ENCODE data around the gene GASK1B. TPM values are rescaled to one million over a fixed set of nuclear protein-coding genes. Genes with fewer than 3 reads are reported as not detected.
A peak's percentile ranks its signal among the peaks of the same experiment; 100 is the strongest.

The GASK1B gene
- not detected for total RNA-seq

DNA sequence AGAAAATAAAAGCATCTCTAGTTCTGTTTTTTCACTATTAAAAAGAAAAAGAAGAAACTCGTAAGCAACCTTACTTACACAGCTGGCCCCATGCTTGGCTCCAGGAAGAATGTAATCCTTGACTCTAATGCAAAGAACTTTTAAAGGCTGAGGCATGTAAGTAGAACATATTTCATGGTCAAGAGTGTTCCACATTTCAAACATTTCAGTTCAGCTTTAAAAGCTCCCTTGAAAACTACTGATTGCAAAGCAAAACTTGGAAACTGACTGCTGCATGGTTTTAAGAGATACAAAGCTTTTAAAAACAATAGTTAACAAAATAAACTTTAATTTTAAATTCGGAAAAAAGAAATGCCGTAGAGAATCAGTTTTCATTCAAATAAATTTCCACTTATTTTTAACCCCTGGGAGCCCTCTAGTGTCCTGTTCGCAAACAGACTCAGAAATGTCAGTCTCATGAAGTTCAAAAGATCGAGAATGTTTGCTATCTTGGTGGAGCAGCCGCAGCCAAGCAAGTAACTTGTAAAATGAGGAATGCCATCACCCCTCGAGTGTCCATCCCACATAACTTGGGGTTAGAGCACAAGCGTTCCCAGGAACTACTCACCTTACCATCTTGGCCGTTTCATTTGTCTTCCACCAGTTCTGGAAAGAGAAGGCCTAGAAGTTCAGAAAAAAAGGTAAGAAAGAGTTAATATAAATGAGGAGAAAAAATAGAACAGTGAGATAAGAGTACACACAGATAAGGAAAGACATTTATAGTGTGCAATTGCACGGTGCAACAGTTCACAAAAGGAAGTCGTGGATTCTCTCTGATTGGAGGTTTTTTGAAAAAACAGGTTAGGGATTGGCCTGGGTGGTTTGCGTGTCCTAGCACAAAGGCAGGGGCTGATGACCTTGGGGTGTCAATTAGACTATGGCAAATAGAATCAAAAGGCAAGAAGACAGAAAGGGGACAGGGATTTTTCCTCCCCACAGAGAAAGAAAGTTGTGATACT is at the start of gene GASK1B:
GASK1B (minus strand) TSS at position 765 of the 998 bp plus-strand sequence. CDS start 1,650 bp downstream, outside the sequence.
- peak; percentile 7 to 14 for DNase-seq
- Mint-ChIP-seq H3K4me1 (ENCODE audit: low read depth) (peaks cover 13% of the 10 kb centered on the region), H3K9me3 (no peaks in the 10 kb centered on the region), H3K27me3 (ENCODE audit: low read depth) (peaks cover 34% of the 10 kb centered on the region), H3K36me3 (ENCODE audit: insufficient read depth in 2 of 2) (no peaks in the 10 kb centered on the region), H3K4me3 (peak within 1 kb of the TSS in 1 of 2 donors; percentile 48), H3K27ac (no peak within 1 kb of the TSS)
- ATAC-seq (replicated peaks in 1 of 2), result no peak

DNA sequence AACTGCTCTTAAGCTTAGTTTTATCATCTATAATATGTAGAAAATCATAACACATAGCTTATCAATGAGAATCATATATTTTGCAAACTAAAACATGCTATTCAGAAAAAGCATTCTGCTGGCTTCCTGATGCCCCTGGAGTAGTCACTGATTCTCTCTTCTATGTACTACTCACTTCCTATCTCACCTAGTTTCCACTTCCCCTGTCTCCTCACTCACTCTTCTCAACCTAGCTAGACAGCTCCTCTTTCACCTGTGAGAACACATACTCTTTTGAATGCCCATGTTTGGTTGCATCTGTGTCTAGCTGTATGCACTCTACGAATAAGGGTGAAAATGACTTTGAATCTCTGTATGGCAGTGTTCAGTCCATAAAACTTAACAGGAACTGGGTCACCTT is 46.8 kb upstream of the GASK1B start:
- Mint-ChIP-seq H3K9me3 (no peaks in the 10 kb centered on the region), H3K27ac (no peak overlapping the region), H3K4me3 (no peak overlapping the region), H3K36me3 (ENCODE audit: insufficient read depth in 2 of 2) (no peaks in the 10 kb centered on the region), H3K4me1 (ENCODE audit: low read depth) (no peaks in the 10 kb centered on the region), H3K27me3 (ENCODE audit: low read depth) (no peaks in the 10 kb centered on the region)
- no peak for ATAC-seq (replicated peaks in 1 of 2)
- no peak for DNase-seq

DNA sequence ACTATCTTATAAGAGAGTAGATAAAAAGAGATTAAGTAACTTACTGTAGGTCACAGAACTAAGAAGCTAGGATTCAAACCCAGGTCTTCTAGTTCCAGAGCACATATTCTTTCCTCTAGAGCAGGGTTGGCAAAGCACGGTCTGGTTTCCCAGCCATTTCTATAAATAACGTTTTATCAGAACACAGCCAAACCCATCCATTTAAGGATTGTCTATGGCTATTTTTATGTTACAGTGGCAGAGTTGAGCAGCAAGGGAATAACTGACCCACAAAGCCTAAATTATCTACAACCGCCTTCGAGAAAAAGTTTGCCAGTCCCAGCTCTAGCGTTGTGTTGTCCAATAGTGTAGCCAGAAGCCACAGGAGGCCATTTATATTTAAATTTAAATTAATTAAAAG is 44.9 kb upstream of the GASK1B start:
- H3K27me3 Mint-ChIP-seq (ENCODE audit: low read depth), result no peaks in the 10 kb centered on the region
- no peaks in the 10 kb centered on the region for H3K4me1 Mint-ChIP-seq (ENCODE audit: low read depth)
- H3K4me3 Mint-ChIP-seq, result no peak overlapping the region
- DNase-seq, result no peak
- H3K9me3 Mint-ChIP-seq, result no peaks in the 10 kb centered on the region
- H3K36me3 Mint-ChIP-seq (ENCODE audit: insufficient read depth in 2 of 2), result no peaks in the 10 kb centered on the region
- ATAC-seq (replicated peaks in 1 of 2), result no peak
- no peak overlapping the region for H3K27ac Mint-ChIP-seq

DNA sequence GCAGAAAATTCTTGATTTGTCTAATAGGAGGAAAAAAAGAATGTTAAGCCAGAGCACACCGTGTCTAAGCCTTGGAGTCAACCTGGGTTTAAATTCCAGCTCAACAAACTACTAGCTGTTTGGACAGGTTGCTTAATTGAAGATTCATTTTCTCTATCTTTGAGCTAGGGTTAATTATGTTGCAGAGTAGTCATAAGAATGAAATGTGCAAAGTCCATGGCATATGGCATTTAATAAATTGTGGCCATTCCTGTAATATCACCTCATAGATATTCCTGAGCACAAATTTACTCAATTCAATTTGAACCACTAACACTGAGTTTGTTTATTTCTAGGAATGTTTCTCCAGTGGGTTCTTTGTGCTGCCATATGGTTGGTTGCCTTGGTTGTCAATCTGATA is 42.0 kb upstream of the GASK1B start:
- H3K27me3 Mint-ChIP-seq (ENCODE audit: low read depth), result peaks cover 14% of the 10 kb centered on the region
- H3K36me3 Mint-ChIP-seq (ENCODE audit: insufficient read depth in 2 of 2), result no peaks in the 10 kb centered on the region
- ATAC-seq (replicated peaks in 1 of 2), result no peak
- peaks cover 14% of the 10 kb centered on the region for H3K4me1 Mint-ChIP-seq (ENCODE audit: low read depth)
- no peaks in the 10 kb centered on the region for H3K9me3 Mint-ChIP-seq
- no peak for DNase-seq
- no peak overlapping the region for H3K27ac Mint-ChIP-seq
- H3K4me3 Mint-ChIP-seq, result no peak overlapping the region

DNA sequence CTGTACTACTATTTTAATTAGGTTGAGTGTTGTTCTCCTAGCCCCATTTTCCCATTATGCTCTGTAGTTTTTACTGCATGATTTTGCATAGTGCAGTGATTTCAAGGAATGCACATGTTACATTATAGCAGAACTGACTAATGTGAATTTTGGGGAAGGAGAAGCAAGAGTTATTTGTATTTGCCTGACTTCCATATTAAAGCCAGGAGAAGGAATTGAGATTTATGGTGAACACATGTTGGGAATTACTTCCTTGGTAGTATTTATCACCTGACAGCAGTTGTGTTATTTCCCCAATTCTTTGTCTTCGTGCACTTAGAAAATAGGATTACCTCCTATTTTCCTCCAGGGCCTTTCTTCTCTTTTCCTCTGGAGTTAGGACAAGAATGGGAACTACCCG is 40.6 kb upstream of the GASK1B start:
- no peak overlapping the region for H3K27ac Mint-ChIP-seq
- ATAC-seq (replicated peaks in 1 of 2) (no peak), DNase-seq (no peak)
- H3K4me3 Mint-ChIP-seq, result no peak overlapping the region
- peaks cover 22% of the 10 kb centered on the region for H3K4me1 Mint-ChIP-seq (ENCODE audit: low read depth)
- no peaks in the 10 kb centered on the region for H3K9me3 Mint-ChIP-seq
- peaks cover 20% of the 10 kb centered on the region for H3K27me3 Mint-ChIP-seq (ENCODE audit: low read depth)
- H3K36me3 Mint-ChIP-seq (ENCODE audit: insufficient read depth in 2 of 2), result no peaks in the 10 kb centered on the region

DNA sequence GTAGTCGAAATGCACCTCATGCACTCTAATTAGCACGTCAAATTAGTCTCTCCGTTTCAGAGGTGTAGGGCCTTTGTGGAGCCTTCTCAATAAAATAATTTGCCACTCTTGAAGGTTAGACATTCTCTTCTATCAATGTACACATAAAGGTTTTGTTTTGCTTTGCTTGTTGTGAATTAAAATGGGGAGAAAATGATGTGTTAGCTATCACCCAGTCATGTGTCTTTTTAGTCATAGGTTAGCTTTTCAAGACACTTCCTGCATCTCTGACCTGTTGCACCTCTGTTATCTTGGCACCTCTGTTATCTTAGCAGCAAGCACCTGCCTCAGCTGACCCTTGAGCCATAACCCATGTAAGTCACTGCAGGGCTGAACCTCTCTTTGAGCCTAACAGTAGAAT is 38.4 kb upstream of the GASK1B start:
- no peak for DNase-seq
- peaks cover 20% of the 10 kb centered on the region for H3K27me3 Mint-ChIP-seq (ENCODE audit: low read depth)

DNA sequence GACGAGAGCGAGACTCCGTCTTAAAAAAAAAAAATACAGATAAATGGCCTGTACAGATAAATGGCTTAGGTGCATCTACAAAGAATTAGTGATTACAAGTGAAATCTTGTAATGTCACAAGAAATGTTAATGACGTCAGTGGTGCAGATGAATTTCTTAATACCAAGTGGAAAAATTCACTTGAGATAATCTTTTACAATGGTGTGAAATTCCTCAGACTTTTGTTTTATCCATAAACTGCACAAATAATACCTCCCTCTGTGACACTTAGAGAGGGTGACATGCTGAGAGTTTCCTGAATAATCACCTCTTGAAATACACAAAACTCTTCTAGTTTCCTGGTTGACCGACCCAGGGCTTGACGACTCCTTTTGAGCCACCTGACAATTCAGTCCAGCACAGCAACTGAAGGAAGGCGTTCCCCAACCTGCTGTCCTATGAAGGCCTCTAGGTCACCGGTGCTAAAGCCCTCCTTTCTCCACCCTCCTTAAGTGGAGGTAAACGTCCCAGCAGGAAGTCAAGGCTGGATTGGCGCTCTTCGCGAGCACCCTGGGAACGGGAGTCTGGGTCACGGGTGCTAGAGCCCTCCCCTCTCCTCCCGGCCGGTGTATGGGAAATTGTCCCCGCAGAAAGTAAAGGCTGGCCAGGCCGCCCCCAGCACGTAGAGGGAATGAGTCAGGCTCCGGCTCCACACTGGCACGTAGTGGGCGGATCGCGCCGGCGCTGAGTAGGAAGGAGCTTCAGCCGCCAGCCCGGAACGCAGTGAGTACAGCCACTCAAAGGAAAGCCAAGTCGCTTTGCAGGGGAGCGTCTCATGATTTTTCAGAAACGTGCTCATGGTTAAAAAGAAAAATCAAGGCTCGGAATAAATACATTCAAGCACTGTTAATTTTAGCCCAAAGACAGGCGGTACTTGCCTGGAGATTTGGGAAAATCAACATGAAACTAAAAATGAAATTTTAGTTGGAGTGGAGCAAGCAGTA is 37.3 kb upstream of the GASK1B start, which contains the start of gene TMEM144:
TMEM144 (plus strand) TSS at position 662 of the 983 bp plus-strand sequence. CDS start 2,182 bp downstream, outside the sequence.
- peak; percentile 57 to 71 for DNase-seq
- H3K36me3 Mint-ChIP-seq (ENCODE audit: insufficient read depth in 2 of 2), result no peaks in the 10 kb centered on the region
- peaks cover 0 to 1% of the 10 kb centered on the region in 2 donors for H3K9me3 Mint-ChIP-seq
- peak; percentile 100 for ATAC-seq (replicated peaks in 1 of 2)
- H3K27ac Mint-ChIP-seq, result peak within 1 kb of the TSS; percentile 21
- peak within 1 kb of the TSS; percentile 81 to 88 for H3K4me3 Mint-ChIP-seq
- H3K4me1 Mint-ChIP-seq (ENCODE audit: low read depth), result peaks cover 22% of the 10 kb centered on the region
- peaks cover 20% of the 10 kb centered on the region for H3K27me3 Mint-ChIP-seq (ENCODE audit: low read depth)

More for the DNA sequence above, 38.4 kb upstream of the GASK1B start:
- H3K36me3 Mint-ChIP-seq (ENCODE audit: insufficient read depth in 2 of 2), result no peaks in the 10 kb centered on the region
- H3K27ac Mint-ChIP-seq, result no peak overlapping the region
- H3K9me3 Mint-ChIP-seq, result peaks cover 0 to 1% of the 10 kb centered on the region in 2 donors
- peak overlapping the region; percentile 9 to 41 for H3K4me3 Mint-ChIP-seq
- no peak for ATAC-seq (replicated peaks in 1 of 2)
- H3K4me1 Mint-ChIP-seq (ENCODE audit: low read depth), result peaks cover 22% of the 10 kb centered on the region

DNA sequence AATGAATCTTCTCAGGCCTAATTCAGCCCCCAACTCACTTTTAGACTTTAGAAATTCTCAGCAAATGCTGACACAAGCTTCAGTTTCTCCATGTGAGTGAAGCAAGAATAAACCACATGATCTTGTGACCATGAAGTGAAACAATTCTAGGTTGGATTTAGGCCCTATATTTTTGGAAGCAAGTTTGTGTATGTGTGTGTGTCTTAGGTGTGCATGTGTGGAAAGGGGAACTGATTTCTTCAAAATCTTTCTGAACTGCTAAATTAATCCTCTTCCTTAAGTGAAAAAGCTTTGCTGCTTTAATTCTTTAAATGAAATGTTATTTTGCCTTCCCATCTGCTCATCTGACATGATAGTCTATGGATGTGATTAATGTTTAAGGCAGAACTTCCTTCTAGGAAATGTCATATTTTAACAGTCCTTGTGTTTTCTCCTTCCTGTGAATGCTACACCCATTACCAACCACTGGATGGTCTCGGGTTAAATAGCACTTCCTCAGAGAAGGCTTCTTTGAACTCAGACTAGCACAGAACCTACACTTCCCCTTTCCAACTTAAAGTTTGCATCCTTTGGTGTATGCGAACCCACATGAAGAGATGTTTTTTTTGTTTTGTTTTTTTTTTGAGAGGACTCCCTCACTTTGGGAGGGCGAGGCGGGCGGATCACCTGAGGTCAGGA is 36.3 kb upstream of the GASK1B start:
- Mint-ChIP-seq H3K9me3 (peaks cover 0 to 1% of the 10 kb centered on the region in 2 donors), H3K36me3 (ENCODE audit: insufficient read depth in 2 of 2) (no peaks in the 10 kb centered on the region), H3K4me3 (peak overlapping the region; percentile 7 to 16), H3K4me1 (ENCODE audit: low read depth) (peaks cover 22% of the 10 kb centered on the region), H3K27me3 (ENCODE audit: low read depth) (peaks cover 20% of the 10 kb centered on the region), H3K27ac (no peak overlapping the region)
- DNase-seq (no peak), ATAC-seq (replicated peaks in 1 of 2) (no peak)

DNA sequence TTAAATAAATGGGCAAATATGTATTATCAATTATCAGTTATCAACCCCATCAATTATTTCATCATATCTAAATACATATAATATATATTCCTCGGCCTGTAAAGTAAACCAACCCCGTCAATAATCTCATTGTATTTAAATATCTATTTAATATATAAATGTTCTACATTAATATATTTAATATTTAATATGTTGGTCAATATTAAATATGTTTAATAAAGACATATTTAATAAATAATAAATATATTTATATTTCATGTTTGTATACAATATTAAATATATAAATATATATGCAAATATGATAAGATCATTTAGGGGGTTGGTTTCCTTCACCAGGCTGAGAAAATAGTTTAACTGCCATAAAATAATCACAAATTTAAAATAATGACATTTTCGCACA is 31.1 kb upstream of the GASK1B start:
- no peak for DNase-seq
- Mint-ChIP-seq H3K9me3 (peaks cover 0 to 1% of the 10 kb centered on the region in 2 donors), H3K27ac (no peak overlapping the region), H3K36me3 (ENCODE audit: insufficient read depth in 2 of 2) (no peaks in the 10 kb centered on the region), H3K4me3 (no peak overlapping the region), H3K27me3 (ENCODE audit: low read depth) (peaks cover under 1% of the 10 kb centered on the region), H3K4me1 (ENCODE audit: low read depth) (peaks cover under 1% of the 10 kb centered on the region)
- ATAC-seq (replicated peaks in 1 of 2), result no peak

DNA sequence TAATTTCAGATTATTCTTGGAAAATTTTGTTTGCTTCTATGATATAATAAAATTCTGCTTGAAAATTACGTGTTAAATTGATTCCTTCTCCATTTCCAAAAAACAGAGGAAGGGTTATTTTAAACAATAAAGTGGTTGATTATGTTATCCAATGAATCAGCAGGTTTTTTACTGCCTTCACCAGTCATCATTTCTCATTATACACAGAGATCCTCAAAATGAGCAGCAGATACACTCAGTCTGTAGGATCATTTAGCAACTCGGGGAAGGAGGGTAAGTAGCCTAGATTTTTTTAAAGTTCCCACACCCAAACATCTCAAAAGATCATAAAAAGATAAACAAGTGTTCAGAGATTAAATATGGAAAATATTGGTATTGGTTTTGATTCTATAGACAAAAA is 30.6 kb upstream of the GASK1B start:
- no peak overlapping the region for H3K27ac Mint-ChIP-seq
- DNase-seq (no peak), ATAC-seq (replicated peaks in 1 of 2) (no peak)
- H3K36me3 Mint-ChIP-seq (ENCODE audit: insufficient read depth in 2 of 2), result no peaks in the 10 kb centered on the region
- H3K27me3 Mint-ChIP-seq (ENCODE audit: low read depth), result no peaks in the 10 kb centered on the region
- H3K4me1 Mint-ChIP-seq (ENCODE audit: low read depth), result no peaks in the 10 kb centered on the region
- no peak overlapping the region for H3K4me3 Mint-ChIP-seq
- H3K9me3 Mint-ChIP-seq, result peaks cover 0 to 1% of the 10 kb centered on the region in 2 donors

DNA sequence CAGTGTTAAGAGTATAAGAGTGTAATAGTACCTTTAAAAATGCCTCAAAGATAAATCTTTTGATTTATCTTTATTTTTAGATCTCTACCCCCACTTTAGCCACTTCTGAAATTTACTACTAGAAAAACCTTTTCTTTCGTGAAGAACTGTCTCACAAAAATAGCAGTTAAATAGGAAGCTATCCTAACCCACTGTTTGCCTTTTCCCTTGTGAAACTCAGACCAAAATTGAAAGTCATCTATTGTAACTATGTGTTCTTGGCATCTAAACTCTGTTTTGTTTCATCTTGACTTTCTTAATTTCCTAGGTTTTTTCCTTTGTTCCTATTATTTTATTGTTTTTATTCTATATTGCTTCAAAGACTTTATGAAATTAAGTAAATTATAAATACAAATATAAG is 29.7 kb upstream of the GASK1B start:
- no peak overlapping the region for H3K4me3 Mint-ChIP-seq
- no peaks in the 10 kb centered on the region for H3K36me3 Mint-ChIP-seq (ENCODE audit: insufficient read depth in 2 of 2)
- ATAC-seq (replicated peaks in 1 of 2), result no peak
- no peaks in the 10 kb centered on the region for H3K9me3 Mint-ChIP-seq
- H3K27me3 Mint-ChIP-seq (ENCODE audit: low read depth), result no peaks in the 10 kb centered on the region
- no peaks in the 10 kb centered on the region for H3K4me1 Mint-ChIP-seq (ENCODE audit: low read depth)
- DNase-seq, result no peak
- H3K27ac Mint-ChIP-seq, result no peak overlapping the region

DNA sequence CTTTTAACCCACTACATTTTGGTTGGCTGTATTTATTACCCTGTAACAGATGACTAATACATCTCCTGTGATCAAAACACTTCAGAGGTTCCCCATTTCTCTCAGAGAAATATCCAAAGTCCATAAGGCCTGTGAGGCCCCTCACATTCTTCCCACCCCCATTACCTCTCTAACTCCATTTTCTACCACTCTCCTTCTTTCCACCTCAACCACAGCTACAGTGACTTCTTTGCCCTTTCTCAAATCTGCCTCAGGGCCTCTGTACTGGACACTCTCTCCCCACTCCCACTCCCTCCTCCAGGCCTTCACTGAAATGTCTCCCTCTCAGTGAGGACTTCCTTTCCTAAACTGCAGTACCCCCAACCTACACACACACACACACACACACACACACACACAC is 29.1 kb upstream of the GASK1B start:
- ATAC-seq (replicated peaks in 1 of 2) (no peak), DNase-seq (no peak)
- no peaks in the 10 kb centered on the region for H3K36me3 Mint-ChIP-seq (ENCODE audit: insufficient read depth in 2 of 2)
- no peak overlapping the region for H3K27ac Mint-ChIP-seq
- no peak overlapping the region for H3K4me3 Mint-ChIP-seq
- H3K9me3 Mint-ChIP-seq, result no peaks in the 10 kb centered on the region
- no peaks in the 10 kb centered on the region for H3K4me1 Mint-ChIP-seq (ENCODE audit: low read depth)
- no peaks in the 10 kb centered on the region for H3K27me3 Mint-ChIP-seq (ENCODE audit: low read depth)
